Stimulated activated CD4-positive, alpha-beta T cell treated with anti-CD3 and anti-CD28 coated beads, Interleukin-2, amount 100 ng/mL, for 48 hours (primary cell): ENCODE measurements around the gene MYO1G.
A peak's percentile ranks its signal among the peaks of the same experiment; 100 is the strongest.

Source experiments
- DNase-seq, 2 donors: peaks; one replicate each; pipeline ENCODE4 v3.0.0-alpha.2; 2020

The MYO1G gene

DNA sequence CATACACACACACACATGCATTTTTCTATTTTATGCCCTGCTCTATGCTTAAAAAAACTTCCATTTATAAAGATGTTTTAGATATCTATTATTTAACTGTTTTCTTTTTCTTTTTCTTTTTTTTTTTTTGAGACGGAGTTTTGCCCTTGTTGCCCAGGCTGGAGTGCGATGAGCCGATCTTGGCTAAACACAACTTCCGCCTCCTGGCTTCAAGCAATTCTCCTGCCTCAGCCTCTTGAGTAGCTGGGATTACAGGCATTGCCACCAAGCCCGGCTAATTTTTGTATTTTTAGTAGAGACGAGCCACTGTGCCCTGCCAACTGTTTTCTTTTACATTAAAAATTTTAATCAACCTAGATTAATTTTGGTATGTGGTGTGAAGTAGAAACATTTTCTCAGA, 47.9 kb downstream of the MYO1G start:
- DNase-seq: no peak

DNA sequence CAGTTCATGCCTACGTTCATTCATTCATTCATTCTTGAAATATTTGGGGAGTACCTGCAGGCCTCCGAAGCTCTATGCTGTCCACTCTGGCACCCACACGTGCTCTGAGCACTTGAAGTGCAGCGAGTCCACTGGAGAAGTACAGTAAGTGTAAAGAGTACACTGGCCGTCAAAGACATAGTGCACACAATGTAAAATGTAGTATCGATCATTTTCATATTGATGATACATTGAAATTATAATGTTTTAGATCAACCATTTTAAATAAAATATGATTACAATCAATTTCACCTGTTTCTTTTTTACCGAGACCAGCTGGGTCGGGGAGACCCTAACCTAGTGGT, 56.5 kb downstream of the MYO1G start:
- DNase-seq: no peak

DNA sequence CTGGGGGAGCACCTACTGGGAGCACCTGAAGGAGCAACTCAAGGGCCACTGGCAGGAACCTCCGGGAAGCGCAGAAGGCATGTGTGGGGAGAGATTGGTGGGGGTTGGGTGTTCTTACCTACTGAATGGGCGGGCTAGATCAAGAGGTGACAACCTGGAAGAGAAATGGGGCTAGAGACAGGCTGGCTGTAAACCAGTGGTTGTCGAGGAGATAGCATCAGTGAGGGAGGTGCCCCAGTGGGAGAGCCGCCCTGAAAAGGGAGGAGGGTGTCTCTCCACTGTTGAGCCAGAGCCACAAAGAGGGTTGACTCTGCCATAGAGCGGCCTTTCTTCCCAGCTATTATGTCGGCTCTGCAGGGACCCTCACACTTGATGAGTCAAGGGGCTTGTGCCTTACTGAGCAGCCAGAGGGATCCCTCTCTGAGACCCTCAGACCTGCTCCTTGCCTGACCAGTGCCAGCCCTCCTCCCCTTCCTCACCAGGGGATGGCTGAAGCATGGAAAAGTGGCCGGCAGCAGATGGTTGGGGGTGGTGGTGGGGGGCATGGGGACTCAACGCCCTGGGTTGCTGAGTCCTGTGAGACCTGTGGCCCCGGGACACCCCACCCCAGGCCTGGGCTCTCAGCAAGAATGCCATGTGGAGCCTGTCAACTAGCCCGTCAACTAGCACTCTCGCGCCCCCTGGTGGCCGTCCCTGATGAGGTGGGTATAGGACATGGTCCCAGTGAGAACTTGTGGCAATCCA, 57.0 kb downstream of the MYO1G start:
- DNase-seq: peak; percentile 99 to 100

DNA sequence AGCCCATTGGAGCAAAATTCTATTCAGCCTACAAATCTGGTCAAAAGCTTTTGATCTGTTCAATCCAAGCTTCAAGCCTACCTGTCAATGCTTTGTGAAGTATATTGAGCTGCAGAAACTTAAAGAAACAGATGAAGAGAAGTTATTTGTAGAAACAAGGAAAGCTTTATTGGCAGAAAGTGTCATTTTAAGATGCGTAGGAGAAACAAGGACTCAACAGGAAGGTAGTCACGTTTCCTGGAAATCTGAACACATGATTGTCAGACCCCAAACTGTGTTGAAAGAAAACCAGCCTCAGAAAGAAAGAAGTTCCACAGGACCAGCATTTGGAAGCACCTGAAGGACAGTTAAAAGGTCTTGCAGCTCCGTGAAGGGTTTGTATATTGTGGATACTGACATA, 58.7 kb downstream of the MYO1G start:
- no peak for DNase-seq

DNA sequence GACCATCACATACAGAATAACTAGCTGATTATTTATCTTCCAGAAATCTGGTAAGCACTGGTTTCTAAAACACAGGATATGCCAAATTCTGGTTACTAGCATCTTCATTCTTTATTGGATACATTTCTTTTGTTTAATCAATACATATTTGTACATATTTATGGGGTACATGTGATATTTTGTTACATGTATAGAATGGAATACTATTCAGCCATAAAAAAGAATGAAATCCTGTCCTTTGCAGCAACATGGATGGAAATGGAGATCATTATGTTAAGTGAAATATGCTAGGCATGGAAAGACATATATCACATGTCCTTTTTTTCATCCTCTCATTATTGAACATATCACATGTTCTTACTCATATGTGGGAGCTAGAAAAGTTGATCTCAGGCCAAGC, 60.8 kb downstream of the MYO1G start:
- no peak for DNase-seq

- DNase-seq: no peak
Observed at GRCh38 chr7:44917465-44917864, 61.4 kb downstream of the MYO1G start.

- peak; percentile 54 to 56 for DNase-seq
Observed at GRCh38 chr7:44914992-44915607, 63.7 kb downstream of the MYO1G start.

DNA sequence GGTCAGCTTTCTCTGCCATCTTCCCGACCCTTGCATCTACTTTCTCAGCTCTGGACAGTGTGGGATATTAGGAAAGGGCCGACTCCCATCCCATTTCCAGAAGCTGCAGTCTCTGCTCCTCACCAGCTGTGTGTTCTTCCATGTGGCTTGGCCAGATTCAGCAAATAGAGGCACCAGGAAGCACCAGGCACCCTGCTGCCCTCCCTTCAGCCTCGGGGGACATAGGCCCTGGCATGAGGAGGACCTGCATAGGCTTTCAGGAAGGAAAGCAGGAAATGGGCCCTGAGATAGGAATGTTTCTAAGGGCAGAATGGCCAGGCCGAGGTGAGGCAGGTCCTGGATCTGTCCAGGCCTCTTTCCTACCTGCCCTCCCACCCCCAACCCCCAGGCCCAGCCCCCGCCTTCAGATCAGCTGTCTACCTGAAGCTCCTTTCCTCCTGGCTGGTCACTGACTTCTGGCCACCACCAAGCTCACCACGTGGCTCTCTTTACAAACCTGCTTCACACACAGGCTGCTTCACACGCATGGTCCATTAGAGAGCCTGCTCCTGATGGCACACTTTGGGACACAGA, 66.0 kb downstream of the MYO1G start:
- no peak for DNase-seq
